Cardiac muscle cell (in vitro differentiated cells and primary cell): ENCODE data around the gene JMY. TPM values are rescaled to one million over a fixed set of nuclear protein-coding genes. Genes with fewer than 3 reads are reported as not detected.
A peak's percentile ranks its signal among the peaks of the same experiment; 100 is the strongest.

ENCODE experiments used
- DNase-seq, 2 donors: peaks; one replicate each; pipeline versions ENCODE4 v3.0.0 to v3.0.0-alpha.2; 2010 to 2017; ENCODE audit warnings: low read depth in 1 of 2, low spot score in 1 of 2
- H3K27ac ChIP-seq: fragments of 200-600 bp; sonication (generic); 2 replicates; pipeline ENCODE4 v1.5.1; 2016
- H3K27me3 ChIP-seq: fragments of 200-600 bp; sonication (generic); 2 replicates; pipeline ENCODE4 v1.6.0; 2016; ENCODE audit warnings: control low read depth
- H3K36me3 ChIP-seq: fragments of 200-600 bp; sonication (generic); 2 replicates; pipeline ENCODE4 v1.5.1; 2016; ENCODE audit warnings: control low read depth
- H3K4me1 ChIP-seq: fragments of 200-600 bp; sonication (generic); 2 replicates; pipeline ENCODE4 v1.8.1; 2017; ENCODE audit warnings: low read depth, mild to moderate bottlenecking, mixed run types
- H3K4me3 ChIP-seq: fragments of 200-600 bp; sonication (generic); 2 replicates; pipeline ENCODE4 v1.5.1; 2016; ENCODE audit warnings: mild to moderate bottlenecking
- H3K9me3 ChIP-seq: fragments of 200-600 bp; sonication (generic); 2 replicates; pipeline ENCODE4 v1.5.1; 2017; ENCODE audit warnings: low read depth, mild to moderate bottlenecking, control low read depth
- CTCF ChIP-seq: IDR thresholded peaks from 2 replicates; pipeline ENCODE4 v1.5.1; 2012; ENCODE audit warnings: low read depth, mild to moderate bottlenecking, low read length
- polyA plus RNA-seq: library from polyadenylated mRNA; unstranded; fragments of >200 nt; fragmentation: Nextera tagmentation; extraction: Ambion mirVana; gene quantifications from 2 replicates; pipeline ENCODE4 v1.2.1, GENCODE V29; 2016
- total RNA-seq: library from RNA; depleted of rRNA; stranded (reverse); fragments of >200 nt; gene quantifications from 2 replicates; pipeline ENCODE4 v1.2.3, GENCODE V29; 2016

Gene JMY
- total RNA-seq (12.6 and 23.0 TPM in 2 replicates), polyA plus RNA-seq (6.3 and 10.3 TPM in 2 replicates)

- no peaks in the 10 kb centered on the region for H3K36me3 ChIP-seq
- peaks cover 6% of the 10 kb centered on the region for H3K4me1 ChIP-seq
- peak within 1 kb of the TSS; percentile 92 for H3K27ac ChIP-seq
- H3K4me3 ChIP-seq = peak within 1 kb of the TSS; percentile 82
- H3K27me3 ChIP-seq = no peaks in the 10 kb centered on the region
- peak; percentile 8 for TF ChIP-seq CTCF
- DNase-seq = peak; percentile 87 to 91
- no peaks in the 10 kb centered on the region for H3K9me3 ChIP-seq
These were observed at the start of gene JMY for GRCh38 chr5:79235634-79236361. JMY (plus strand) TSS chr5:79236131; CDS start chr5:79236651, 520 bp downstream.

- H3K36me3 ChIP-seq = no peaks in the 10 kb centered on the region
- no peak for TF ChIP-seq CTCF
- no peak overlapping the region for H3K27ac ChIP-seq
- H3K4me3 ChIP-seq = no peak overlapping the region
- no peaks in the 10 kb centered on the region for H3K27me3 ChIP-seq
- peaks cover 5% of the 10 kb centered on the region for H3K4me1 ChIP-seq
- H3K9me3 ChIP-seq = no peaks in the 10 kb centered on the region
- DNase-seq = no peak
These were observed 49.5 kb upstream of the JMY start for GRCh38 chr5:79186455-79186854.

GRCh38 chr5:79189439-79190234 is 46.3 kb upstream of the JMY start:
- no peak overlapping the region for H3K4me3 ChIP-seq
- H3K36me3 ChIP-seq = no peaks in the 10 kb centered on the region
- DNase-seq = peak in 1 of 2 donors; percentile 13
- H3K27me3 ChIP-seq = no peaks in the 10 kb centered on the region
- H3K27ac ChIP-seq = no peak overlapping the region
- no peak for TF ChIP-seq CTCF
- no peaks in the 10 kb centered on the region for H3K9me3 ChIP-seq
- no peaks in the 10 kb centered on the region for H3K4me1 ChIP-seq

- Histone ChIP-seq H3K4me1 (no peaks in the 10 kb centered on the region), H3K27ac (no peak overlapping the region), H3K36me3 (no peaks in the 10 kb centered on the region), H3K9me3 (no peaks in the 10 kb centered on the region), H3K27me3 (no peaks in the 10 kb centered on the region), H3K4me3 (no peak overlapping the region)
- DNase-seq = no peak
- TF ChIP-seq CTCF = no peak
These were observed 45.7 kb upstream of the JMY start for GRCh38 chr5:79190235-79190529.

- no peak for TF ChIP-seq CTCF
- H3K27me3 ChIP-seq = no peaks in the 10 kb centered on the region
- no peak overlapping the region for H3K4me3 ChIP-seq
- DNase-seq = no peak
- H3K9me3 ChIP-seq = no peaks in the 10 kb centered on the region
- H3K27ac ChIP-seq = no peak overlapping the region
- no peaks in the 10 kb centered on the region for H3K4me1 ChIP-seq
- no peaks in the 10 kb centered on the region for H3K36me3 ChIP-seq
These were observed 44.5 kb upstream of the JMY start for GRCh38 chr5:79191457-79191856.
